ENCODE results near the gene MORN1.

DNA sequence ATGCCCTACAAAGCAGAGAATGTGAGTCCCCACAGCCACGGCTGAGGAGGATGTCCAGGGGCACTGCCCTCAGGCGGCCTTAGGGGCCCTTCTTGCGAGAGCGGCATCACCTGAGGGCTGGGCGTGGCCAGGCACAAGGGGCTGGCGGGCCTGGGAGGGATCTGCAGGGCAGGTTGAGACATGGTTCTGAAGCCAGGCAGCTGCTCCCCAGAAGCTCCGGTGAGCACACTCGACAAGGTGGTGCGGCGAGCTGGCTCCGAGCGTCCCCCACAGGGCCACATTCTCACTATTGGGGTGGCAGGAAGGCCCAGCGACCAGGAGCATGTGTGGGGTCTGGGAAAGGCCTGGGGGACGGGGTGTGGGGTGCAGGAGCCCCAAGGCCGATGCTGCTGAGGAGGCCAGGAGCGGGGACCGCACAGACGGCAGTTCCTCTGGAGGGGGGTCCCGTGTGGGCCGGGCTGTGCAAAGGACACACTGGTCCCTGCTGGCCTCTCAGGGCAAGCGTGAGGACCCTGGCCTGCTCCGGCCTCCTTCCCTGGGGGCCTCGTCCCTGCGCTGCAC lies 47.2 kb downstream of the MORN1 start:
- TF ChIP-seq FOS (IDR thresholded peaks at IDR 0.05; ENCODE audit: low read depth, low read length) (no peak), POLR2A (IDR thresholded peaks at IDR 0.05; ENCODE audit: low read depth, low read length) (no peak), MAFK (IDR thresholded peaks at IDR 0.05; ENCODE audit: low read depth, low read length) (no peak), BHLHE40 (IDR thresholded peaks at IDR 0.05; ENCODE audit: low read depth, low read length) (no peak), MXI1 (IDR thresholded peaks at IDR 0.05; ENCODE audit: borderline replicate concordance, low read depth, low read length) (no peak), RFX5 (IDR thresholded peaks at IDR 0.05; ENCODE audit: low read depth, low read length) (no peak), MAZ (IDR thresholded peaks at IDR 0.05; ENCODE audit: borderline replicate concordance, low read depth, low read length) (no peak), RAD21 (IDR thresholded peaks at IDR 0.05; ENCODE audit: low read length) (no peak), CEBPB (IDR thresholded peaks at IDR 0.05; ENCODE audit: low read depth, low read length) (no peak), SMC3 (IDR thresholded peaks at IDR 0.05; ENCODE audit: low read depth, low read length) (no peak), RCOR1 (IDR thresholded peaks at IDR 0.05; ENCODE audit: insufficient replicate concordance, low read length) (no peak)
- TF ChIP-seq, protein P1, sequence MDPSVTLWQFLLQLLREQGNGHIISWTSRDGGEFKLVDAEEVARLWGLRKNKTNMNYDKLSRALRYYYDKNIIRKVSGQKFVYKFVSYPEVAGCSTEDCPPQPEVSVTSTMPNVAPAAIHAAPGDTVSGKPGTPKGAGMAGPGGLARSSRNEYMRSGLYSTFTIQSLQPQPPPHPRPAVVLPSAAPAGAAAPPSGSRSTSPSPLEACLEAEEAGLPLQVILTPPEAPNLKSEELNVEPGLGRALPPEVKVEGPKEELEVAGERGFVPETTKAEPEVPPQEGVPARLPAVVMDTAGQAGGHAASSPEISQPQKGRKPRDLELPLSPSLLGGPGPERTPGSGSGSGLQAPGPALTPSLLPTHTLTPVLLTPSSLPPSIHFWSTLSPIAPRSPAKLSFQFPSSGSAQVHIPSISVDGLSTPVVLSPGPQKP (IDR thresholded peaks at IDR 0.05; ENCODE audit: borderline replicate concordance, low read depth, low read length): no peak
- TF ChIP-seq, protein P2, sequence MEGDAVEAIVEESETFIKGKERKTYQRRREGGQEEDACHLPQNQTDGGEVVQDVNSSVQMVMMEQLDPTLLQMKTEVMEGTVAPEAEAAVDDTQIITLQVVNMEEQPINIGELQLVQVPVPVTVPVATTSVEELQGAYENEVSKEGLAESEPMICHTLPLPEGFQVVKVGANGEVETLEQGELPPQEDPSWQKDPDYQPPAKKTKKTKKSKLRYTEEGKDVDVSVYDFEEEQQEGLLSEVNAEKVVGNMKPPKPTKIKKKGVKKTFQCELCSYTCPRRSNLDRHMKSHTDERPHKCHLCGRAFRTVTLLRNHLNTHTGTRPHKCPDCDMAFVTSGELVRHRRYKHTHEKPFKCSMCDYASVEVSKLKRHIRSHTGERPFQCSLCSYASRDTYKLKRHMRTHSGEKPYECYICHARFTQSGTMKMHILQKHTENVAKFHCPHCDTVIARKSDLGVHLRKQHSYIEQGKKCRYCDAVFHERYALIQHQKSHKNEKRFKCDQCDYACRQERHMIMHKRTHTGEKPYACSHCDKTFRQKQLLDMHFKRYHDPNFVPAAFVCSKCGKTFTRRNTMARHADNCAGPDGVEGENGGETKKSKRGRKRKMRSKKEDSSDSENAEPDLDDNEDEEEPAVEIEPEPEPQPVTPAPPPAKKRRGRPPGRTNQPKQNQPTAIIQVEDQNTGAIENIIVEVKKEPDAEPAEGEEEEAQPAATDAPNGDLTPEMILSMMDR (conservative IDR thresholded peaks at IDR 0.05; ENCODE audit: low read depth, low read length): no peak
- TF ChIP-seq, protein P3, sequence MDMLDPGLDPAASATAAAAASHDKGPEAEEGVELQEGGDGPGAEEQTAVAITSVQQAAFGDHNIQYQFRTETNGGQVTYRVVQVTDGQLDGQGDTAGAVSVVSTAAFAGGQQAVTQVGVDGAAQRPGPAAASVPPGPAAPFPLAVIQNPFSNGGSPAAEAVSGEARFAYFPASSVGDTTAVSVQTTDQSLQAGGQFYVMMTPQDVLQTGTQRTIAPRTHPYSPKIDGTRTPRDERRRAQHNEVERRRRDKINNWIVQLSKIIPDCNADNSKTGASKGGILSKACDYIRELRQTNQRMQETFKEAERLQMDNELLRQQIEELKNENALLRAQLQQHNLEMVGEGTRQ (IDR thresholded peaks at IDR 0.05; ENCODE audit: low read depth, low read length): no peak

All from IMR-90 (cell line).